Tongue (tissue), 2 donors: ENCODE data around the gene KRTAP5-1. TPM values are rescaled to one million over a fixed set of nuclear protein-coding genes. Genes with fewer than 3 reads are reported as not detected.

Source experiments
- DNase-seq: peaks from one replicate; pipeline ENCODE4 v3.0.0-alpha.2; 2015
- total RNA-seq: library from RNA; depleted of rRNA; stranded (reverse); fragments of >200 nt; gene quantifications from one replicate; pipeline ENCODE4 v1.2.3, GENCODE V29; 2014

KRTAP5-1 gene
- total RNA-seq, 1 donor from 2014 or later = not detected

DNA sequence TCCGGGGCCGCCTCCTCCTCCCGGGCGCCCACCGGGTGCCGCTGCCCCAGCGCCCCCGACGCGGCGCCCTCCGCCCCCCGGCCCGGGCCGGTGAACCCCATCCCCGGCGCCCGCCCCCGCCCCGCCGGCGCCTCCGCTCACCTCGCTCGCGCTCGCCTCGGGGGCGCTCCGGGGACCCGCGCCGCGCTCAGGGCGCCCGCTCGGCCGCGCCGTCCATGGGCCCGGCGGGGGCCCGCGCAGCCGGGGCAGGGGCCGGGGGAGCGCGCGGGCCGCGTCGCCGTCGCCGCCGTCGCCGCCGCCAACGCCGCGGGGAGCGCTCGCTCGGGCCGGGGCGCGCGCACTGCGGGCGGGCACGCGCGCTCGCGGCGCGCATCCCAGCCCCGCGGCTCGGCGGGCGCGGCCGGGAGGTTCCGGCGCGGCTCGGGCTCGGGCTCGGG, 13.3 kb downstream of the KRTAP5-1 start:
- no peak for DNase-seq

DNA sequence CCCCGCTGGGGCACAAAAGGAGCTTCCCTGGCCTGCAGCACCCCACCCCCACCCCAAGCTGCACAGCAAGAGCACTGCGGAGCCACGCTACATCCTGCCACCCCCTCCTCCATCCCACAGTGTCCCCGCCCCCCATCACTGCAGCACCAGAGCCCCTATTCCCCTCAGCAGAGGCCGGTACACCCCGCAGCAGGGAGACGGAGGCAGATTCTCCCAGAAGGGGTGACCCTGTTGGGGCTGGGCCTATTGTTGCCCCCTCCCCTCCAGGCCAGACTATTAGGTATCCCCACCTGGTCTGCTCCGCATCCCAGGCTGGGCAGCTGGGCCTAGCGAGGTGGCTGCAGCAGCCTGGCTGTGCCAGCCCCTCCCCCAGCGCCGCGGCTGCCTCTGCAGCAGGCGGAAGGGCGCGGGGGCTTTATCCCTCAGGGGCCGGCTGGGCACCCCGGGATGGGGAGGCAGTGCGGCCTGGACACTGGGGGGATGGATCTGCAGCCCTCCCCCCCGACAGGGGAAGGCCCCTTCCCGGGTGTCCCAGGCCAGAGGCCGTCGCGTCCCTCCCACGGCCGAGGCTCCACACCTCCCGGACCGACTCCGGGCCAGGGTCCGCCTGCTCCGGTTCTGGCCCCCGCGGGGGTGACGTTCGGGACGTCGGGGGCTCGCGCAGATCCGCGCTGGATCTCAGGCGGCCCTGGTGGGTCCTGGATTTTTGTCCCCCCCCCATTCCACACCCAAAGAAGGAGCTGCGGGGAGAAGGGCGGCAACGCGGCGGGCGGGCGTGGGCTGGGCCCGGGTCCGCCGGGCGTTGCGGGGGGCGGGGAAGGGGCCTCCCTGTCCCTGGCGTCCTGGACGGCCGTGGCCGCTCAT, 14.0 kb downstream of the KRTAP5-1 start:
- peak; percentile 37 for DNase-seq

DNA sequence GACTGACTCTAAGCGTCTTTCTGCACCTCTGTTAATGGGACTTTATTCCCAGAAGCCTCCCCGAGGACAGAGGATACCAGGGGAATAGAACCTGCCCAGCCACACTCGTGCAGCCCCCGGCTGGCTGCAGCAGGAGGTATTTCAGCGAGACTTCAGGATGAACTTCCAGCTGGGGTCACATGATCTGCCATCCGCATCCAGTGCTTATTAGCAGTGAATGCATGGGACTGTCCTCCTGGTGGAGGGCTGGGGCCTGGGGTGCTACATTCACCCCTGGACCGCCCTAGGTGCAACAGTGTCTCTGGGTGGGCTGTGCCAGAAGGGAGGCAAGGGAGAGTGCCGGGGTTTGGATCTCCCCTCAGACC, 14.6 kb downstream of the KRTAP5-1 start:
- DNase-seq = no peak

DNA sequence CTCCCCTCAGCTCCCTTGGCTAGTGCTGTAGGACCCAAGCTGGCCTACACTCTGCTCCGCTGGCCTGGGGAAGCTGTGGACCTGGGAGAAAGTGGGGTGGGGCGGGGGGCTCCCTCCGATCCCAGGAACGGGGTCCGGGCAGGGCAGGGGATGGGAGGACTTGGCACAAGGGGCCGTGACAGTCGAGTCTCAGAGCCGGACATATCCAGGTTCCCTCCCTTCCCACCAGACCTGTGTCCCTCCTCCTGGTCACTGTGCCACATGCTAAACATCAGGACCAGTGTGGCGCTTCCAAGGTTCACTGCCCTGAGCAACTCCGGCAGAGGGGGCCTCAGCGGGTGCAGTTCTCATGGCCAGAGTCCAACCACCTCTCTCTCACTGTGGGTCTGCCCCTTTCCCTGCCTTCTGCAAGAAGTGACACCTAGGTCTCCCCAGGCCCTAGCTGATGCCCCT, 15.1 kb downstream of the KRTAP5-1 start:
- no peak for DNase-seq

DNA sequence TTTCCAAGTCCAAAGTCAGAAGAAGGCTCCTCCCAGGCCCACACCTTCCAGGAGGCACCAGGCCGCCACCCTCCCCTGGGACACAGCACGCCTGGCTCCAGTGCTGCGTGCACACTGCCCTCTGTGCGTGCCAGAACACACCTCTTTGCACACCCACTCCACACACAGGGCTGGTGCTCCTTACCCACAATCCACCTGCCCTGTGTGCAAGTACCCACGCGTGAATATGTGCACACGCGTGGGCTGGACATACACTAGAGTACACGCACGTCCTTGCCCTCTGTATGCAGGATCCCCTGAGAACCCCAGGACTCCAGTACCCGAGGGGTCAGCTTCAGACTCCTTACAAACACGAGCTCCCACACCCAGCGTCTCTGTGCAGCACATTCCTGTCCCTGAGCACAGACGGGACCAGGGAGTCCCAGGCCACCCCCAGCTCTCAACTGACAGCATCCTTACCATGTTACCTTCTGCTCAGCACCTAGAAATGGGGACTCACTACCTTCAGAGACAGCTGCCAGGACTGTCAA, 15.8 kb downstream of the KRTAP5-1 start:
- no peak for DNase-seq

DNA sequence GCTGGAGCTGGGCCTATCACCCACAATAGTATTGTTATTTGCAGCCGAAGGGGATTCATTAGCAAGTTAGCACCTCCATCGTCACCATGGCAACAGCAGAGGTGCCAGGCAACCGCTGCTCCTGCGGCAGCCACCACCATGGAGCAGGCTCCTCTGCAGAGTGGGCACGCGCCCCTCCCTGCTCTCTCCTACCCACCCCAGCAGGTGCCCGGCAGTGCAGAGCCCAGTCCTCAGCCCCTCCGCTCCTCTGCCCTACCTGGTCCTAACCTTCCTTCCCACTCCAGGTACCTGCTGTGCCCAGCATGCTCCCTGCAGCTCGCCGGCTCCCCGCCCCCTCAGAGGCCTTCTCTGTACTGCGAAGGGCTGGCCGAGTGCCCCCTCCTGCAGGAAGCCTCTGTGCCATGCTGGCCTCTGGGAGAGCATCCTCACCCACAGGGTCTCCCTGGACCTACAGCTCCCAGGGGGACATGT, 16.6 kb downstream of the KRTAP5-1 start:
- DNase-seq = no peak

DNA sequence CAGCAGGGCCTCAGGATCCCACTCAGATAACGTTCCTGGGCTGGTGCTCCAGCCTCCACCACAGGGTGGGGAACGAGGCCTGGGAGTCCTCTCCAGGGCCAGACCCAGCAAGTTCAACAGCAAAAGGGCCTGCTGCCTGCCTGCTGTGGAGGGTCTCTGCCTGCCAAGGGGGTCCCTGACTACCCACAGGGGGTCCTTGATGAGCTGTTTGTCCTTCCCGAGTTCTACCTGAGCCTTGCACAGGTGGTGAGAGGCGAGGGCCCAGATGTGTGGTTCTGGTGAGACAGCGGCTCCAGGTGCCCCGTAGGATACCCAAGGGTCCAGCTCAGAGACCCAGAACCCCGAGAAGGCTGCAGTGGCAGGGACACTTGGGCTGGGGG, 17.4 kb downstream of the KRTAP5-1 start:
- DNase-seq = no peak

DNA sequence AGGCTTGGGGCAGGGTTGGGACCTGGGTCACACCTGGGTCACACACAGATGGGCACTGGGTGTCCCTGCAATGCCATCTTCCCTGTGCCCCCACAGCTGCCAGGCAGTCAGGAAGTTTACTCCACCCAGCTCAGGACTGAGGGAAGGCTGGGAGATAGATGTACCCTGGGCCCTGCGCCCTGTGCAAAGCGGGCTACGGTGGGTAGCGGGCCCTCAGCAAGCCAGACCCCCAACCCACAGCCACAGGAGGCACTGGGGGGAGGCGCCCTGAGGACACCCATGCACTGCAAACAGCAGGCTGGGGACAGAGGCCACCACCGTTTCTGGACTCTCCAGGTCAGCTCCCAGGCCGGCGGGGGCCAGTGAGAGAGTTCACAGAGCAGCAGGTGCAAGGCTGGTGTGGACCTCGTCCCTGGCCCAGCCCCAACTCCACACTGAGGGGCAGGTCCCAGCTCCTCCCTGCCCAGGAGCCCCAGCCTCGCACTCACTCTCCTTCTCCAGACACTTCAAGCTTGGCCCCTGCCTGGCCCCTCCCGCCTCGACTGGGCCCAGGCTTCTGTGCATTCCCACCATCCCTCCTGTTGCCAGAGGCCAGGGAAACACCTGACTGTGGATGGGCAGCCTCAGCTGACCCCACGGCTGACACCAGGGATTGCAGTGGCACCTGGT, 17.9 kb downstream of the KRTAP5-1 start:
- DNase-seq = no peak

DNA sequence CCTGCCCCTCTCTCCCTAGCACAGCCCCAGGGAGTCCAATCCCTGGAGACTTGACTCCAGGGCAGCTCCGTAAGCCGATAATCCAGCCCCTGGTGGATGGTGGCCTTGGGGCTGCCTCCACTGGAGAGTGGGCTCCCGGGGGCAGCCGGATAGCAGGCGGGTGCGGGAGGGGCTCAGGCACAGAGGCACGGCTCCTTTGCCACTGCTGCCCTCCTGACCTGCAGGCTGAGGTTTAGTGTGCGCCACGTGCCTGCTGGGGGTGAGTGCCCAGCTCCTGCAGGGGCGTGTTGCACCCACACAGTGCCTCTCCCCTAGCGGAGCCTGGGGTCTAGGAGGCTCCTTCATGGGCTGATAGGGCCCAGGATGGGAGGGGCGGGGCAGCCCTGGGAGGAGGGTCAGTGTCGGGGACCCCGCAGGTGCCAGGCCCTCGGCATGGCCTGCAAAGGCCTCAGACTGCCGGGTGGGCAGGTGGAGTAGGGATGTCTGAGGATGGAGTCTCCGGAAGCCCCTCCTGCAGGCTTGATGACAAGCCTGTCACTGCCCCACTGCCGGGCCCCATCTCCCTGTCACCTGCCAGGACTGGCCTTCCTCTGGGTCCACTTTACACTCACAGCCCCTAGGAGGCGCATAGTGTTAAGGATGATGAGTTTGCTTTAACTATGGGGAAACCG, 18.6 kb downstream of the KRTAP5-1 start:
- no peak for DNase-seq

DNA sequence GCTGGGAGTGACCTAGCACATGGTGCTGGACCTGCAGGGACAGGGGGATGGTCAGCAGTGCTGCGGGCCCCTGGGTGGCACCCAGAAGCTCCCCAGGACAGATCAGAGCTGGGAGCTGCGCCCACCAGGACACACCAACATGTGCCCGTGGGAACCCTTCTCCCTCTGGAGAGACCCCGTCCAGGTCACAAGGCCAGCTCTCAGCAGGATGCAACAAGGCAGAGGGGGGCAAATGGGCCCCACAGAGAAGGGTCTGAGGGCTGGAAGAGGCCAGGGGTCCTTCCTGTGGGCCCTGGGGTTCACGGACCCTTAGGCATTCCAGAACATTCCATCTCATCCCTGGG, 19.2 kb downstream of the KRTAP5-1 start:
- no peak for DNase-seq

DNA sequence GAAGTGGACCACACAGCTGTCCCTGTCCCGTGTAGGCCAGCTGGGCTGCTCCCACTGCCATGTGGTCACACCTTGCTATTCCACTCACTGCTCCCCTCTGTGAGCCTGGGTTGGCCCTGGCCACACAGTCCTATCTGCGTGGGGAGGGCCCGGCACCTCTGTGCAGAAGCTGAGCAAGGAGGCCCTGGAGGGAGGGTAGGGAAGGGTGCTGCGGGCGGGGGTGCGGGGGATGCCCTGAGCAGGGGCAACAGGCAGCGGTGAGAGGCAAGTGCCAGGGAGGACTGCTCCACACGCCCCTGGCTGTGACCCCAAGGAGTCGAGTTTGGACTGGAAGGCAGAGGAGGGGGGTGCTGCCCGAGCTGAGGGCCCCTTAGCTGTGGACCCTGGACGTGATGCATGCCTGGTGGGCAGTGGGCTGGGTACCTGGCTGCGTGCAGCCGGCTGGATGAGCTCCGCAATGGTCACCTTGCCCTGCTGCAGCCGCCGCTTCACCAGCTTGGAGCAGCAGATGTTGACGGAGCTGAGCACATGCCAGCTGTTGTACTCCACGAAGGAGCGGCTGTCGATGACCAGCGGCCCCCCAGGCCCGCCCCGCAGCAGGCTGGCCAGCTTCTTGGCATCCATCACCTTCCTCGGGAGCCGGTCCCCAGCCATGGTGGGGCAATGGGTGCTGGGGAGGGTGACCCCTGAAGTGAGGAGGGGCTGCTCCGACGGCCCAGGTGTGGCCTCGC, 19.7 kb downstream of the KRTAP5-1 start:
- DNase-seq = no peak

DNA sequence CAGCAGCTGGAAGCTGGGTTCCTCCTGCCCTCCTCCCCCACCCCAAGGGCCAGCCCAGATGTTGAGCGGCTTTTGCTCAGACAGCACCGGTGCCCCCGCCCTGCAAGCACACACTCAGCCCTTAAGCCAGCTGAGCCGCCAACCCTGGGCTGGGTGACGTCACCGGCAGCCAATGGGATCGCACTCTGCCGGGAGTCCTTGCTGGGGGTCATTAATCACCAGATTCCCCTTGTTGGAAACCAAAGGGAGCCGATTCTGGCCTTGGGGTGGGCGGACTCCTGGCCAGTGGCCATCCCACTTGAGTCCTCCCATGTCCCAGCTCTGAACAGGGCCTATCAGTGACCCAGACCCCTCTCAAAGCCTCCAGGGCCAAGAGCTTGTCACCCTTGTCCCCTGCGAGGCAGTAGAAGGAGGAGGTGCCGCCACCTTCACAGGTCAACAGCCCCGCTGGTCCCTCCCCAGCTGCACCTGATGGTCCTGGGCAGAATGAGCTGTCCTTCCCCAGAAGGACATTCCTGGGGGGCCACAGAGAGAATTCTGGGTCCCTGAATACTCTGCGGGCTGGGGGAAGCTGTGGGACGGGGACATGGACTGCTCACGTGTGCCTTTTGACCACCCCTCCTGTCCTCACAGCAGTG, 20.4 kb downstream of the KRTAP5-1 start:
- DNase-seq = peak; percentile 82

DNA sequence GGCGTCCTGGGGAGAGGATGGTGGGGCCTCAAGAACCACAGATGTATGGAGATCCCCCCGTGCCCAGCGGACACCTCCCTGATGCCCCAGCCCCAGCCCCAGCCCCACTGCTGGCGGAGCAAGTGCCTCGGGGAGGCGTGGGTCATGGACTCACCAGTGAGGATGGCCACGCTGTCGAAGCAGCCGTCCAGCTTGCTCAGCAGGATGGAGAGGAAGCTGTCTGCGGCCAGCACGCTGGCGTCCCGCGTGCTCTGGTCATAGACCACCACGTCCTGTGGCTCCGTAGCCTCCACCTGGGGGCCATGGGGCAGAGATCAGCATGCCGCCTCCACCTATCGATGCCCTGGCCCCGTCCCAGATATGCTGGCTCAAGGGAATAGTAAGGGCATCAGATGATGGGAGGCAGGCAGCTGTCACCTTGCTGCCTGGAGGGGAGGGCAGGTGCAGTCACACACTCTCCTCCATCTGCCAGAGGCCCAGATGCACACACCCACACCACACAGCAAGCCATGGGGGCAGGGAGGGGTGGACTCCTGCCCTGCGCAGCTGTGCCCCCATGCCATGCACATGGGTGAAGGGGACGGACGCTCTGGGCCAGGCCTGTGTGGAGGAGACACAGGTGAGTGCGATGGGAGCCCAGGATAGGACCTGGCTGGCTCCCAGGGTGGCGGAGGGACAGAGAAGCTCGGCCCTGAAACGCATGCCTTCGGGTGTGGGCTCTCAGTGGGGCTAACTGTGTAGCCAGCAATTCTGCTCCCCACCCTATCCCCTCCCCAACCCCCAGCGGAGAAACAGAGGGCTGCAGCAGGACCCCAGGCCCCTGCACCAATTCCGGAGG, 21.2 kb downstream of the KRTAP5-1 start:
- DNase-seq = peak; percentile 14

DNA sequence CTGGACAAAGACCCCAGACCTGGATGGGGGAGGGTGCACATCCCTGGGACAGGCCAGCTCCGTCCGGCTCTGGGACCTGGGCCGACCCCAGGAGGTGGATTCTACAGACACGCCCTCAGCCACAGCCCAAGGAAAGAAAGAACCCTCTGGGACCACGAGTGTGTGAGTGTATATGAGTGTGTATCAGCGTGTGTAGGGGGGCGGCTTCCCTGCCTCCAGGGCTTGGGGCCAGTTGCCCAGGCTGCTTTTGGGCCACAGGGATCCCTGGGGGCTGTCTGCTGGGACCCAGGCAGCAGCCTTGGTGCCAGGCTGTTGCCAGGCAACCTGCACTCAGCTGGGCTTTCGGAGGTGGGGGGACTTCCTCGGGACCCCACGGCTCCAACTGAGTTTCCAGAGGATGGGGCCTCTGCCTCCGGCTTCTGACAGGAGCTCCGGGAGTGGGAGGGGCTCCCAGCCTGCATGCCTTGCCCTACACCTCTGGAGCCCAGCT, 21.9 kb downstream of the KRTAP5-1 start:
- DNase-seq = no peak

DNA sequence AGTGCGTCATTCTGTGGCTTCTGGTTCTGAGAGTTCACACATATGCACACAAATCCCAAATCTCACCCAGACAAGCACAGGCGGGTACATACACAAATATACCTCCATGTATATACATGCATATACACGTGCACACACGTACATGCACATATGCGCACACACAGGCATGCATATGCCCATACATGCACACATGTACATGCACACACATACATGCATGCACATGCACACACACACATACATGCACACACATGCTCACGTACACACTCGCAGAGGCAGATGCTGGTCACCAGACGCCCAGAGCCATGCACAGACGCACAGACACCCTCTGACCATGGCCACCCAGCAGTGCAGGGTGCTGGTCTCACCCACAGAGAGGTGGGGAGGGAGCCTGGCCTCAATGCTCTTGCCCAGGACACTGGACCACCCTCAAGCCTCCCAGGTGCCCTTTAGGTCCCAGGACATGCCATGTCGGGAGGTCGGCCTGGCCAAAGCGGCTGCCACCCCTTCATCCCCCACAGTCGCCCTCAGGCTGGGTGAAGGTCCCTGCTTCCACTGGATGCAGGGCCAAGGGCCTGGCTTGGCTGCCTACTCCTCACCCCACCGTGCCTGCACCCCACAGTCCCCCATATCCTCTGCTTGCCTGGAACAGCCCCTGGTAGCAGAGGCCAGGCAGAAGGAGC, 22.5 kb downstream of the KRTAP5-1 start:
- no peak for DNase-seq

DNA sequence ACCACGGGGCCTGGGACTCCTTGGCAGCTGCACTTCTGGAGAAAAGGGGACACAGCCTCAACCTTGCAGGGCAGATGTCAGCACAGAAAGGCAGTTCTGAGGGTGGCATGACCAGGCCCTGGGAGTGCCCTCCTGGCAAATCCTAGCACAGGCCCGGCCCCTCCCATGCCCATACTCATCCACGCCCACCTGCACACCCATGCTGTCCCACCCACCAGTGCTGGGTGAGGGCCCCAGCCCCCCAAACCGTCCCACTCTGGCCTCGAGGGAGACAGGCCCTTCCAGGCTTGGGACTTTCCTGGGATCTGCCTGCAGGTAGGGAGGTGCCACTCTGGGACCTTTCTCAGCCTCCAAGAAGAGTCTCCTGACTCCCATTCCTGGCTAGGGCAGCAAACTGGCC, 23.1 kb downstream of the KRTAP5-1 start:
- DNase-seq = no peak

DNA sequence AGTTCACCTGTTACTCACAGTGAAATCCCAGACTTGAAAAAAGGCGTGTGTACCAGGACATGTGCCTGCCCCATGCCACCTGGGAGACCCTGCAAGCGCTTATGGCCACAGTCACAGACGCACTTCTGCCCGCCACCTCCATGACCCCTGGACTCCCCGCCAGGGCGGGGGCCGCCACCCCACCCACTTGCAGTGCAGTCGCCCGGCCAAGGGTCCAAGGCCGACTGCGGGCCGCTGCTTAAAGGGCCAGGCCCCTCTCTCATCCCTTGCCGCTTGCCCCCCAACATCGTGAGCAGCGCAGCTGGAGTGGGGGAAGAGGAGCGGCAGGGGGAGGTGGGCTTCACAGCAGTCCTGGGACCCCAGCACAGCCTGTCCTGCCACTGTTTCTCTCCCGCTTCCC, 23.8 kb downstream of the KRTAP5-1 start:
- DNase-seq = no peak

DNA sequence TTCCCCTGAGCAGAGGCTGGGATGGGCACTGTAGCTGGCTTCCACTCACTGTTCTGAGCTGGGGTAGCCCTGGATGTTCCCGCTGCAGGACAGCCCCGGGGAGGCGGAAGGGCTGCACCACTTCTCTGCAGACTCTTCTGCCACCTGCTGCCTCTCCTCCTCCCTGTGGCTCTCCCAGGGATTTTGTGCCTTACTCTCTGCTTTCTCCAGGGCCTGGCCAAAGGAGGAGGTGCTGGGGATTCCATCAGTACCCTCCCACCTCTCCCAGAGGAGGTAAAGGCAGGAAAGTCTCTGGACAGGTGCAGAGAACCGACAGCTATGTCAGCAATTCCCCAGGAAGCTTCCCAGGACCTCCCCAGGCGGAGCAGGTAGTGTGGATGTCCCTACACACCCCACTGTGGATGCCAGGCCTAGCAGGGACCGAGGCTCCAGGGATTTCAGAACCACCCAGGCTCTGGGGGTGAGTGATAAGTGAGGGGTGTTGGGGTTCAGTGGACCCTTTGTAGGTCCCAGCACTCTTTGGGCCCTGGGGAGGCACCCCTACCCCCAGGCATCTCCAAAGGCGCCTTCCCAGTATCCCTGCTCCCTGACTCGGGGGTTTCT, 24.3 kb downstream of the KRTAP5-1 start:
- no peak for DNase-seq

DNA sequence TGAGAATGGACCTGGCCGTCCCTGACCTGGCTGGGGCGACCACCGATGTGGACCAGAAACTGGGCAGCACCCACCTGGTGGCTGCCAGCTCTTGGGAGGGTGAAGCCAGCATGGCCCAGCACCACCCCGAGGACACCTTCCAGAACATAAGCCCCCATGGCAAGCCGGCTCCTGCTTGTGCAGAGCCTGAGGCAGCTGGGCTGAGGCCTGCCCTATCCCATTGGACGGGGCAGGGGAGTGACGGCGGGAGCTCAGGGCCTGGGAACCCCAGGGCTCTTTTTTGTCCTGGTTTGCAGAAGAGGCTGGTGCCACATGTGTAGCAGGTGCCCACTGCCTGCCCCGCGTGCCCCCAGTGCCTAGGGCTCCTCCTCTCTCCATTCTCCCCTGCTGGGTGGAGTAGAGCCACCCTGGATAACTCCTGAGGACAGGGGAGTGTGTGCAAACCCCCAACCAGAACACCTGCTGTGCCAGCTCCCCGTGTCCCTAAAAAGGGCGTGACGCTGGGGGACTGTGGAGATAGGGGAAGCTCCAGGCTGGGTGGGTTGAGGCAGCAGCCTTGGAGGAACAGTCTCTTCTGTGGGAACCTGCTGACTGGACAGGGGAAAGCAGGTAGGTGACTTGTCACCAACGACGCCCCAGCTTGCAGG, 25.0 kb downstream of the KRTAP5-1 start:
- DNase-seq = no peak
